Activated CD4-positive, alpha-beta memory T cell treated with anti-CD3 and anti-CD28 coated beads for 36 hours (primary cell): Measurements from ENCODE around the gene CD3E. TPM values are rescaled to one million over a fixed set of nuclear protein-coding genes. Genes with fewer than 3 reads are reported as not detected.

ENCODE experiments used
- CTCF ChIA-PET: fragments of 350-600 bp; sonication (Branson Sonifier 250); formaldehyde crosslinking; loops from one replicate; lab custom pipeline; 2021; ENCODE audit warnings: antibody characterized with exemption, inconsistent platforms; lab: Charles Lee
- POLR2A ChIA-PET: fragments of 350-600 bp; sonication (Branson Sonifier 250); formaldehyde crosslinking; loops from one replicate; lab custom pipeline; 2021; ENCODE audit warnings: antibody characterized with exemption; lab: Charles Lee
- DNase-seq: peaks from one replicate; pipeline ENCODE4 v3.0.0-alpha.2; 2020
- H3K27ac Mint-ChIP-seq: one replicate; pipeline ENCODE4 v1.8.0; 2021; ENCODE audit warnings: mixed read lengths
- H3K27me3 Mint-ChIP-seq: one replicate; pipeline ENCODE4 v1.8.0; 2021; ENCODE audit warnings: mixed read lengths
- H3K36me3 Mint-ChIP-seq: one replicate; pipeline ENCODE4 v1.8.0; 2021; ENCODE audit warnings: mixed read lengths
- H3K4me1 Mint-ChIP-seq: one replicate; pipeline ENCODE4 v1.8.0; 2021; ENCODE audit warnings: low read depth, mixed read lengths
- H3K4me3 Mint-ChIP-seq: one replicate; pipeline ENCODE4 v1.8.0; 2021; ENCODE audit warnings: mild to moderate bottlenecking, mixed read lengths
- H3K9me3 Mint-ChIP-seq: one replicate; pipeline ENCODE4 v1.8.0; 2021; ENCODE audit warnings: mixed read lengths
- intact Hi-C: fragments of 100-400 bp; cut with micrococcal nuclease; formaldehyde crosslinking; loops from one replicate; pipeline ENCODE4 v1.15.1; 2023
- total RNA-seq, 2 experiments: library from RNA; stranded (reverse); gene quantifications; one replicate each; pipeline ENCODE4 v1.2.3, GENCODE V29; 2021

CD3E gene
- total RNA-seq, 2 experiments from 2014 or later = 476 to 488 TPM

GRCh38 chr11:118322721-118323120, 18.2 kb downstream of the CD3E start:
- H3K27ac Mint-ChIP-seq = no peak overlapping the region
- no peak overlapping the region for H3K4me3 Mint-ChIP-seq
- CTCF ChIA-PET = interaction anchor here (1.1 to 1.5 kb wide), 2 partner anchors 31 to 151 kb away, joined by 3 to 5 read pairs; no protein-coding TSS in a partner anchor
- peaks cover 43% of the 10 kb centered on the region for H3K4me1 Mint-ChIP-seq
- intact Hi-C loops = no loop called here
- no peak for DNase-seq
- POLR2A ChIA-PET = interaction anchor here (1.6 kb wide), 1 partner anchor 17 kb away, joined by 6 read pairs; no protein-coding TSS in a partner anchor
- no peaks in the 10 kb centered on the region for H3K27me3 Mint-ChIP-seq
- H3K36me3 Mint-ChIP-seq = peaks cover 4% of the 10 kb centered on the region
- no peaks in the 10 kb centered on the region for H3K9me3 Mint-ChIP-seq

GRCh38 chr11:118325283-118325682, 20.8 kb downstream of the CD3E start:
- no peaks in the 10 kb centered on the region for H3K27me3 Mint-ChIP-seq
- H3K36me3 Mint-ChIP-seq = peaks cover 4% of the 10 kb centered on the region
- no peak overlapping the region for H3K4me3 Mint-ChIP-seq
- H3K27ac Mint-ChIP-seq = no peak overlapping the region
- DNase-seq = no peak
- POLR2A ChIA-PET = no interaction called here
- no peaks in the 10 kb centered on the region for H3K9me3 Mint-ChIP-seq
- CTCF ChIA-PET = no interaction called here
- H3K4me1 Mint-ChIP-seq = peaks cover 23% of the 10 kb centered on the region
- intact Hi-C loops = no loop called here

GRCh38 chr11:118328745-118329144, 24.2 kb downstream of the CD3E start:
- intact Hi-C loops = no loop called here
- Mint-ChIP-seq H3K27ac (no peak overlapping the region), H3K27me3 (no peaks in the 10 kb centered on the region), H3K9me3 (no peaks in the 10 kb centered on the region), H3K36me3 (no peaks in the 10 kb centered on the region), H3K4me1 (peaks cover 10% of the 10 kb centered on the region), H3K4me3 (no peak overlapping the region)
- ChIA-PET POLR2A (no interaction called here), CTCF (interaction anchor here (1.2 kb wide), 1 partner anchor 33 kb away, joined by 3 read pairs; no protein-coding TSS in a partner anchor)
- DNase-seq = no peak

GRCh38 chr11:118334745-118335144, 30.2 kb downstream of the CD3E start:
- Mint-ChIP-seq H3K36me3 (peaks cover 27% of the 10 kb centered on the region), H3K27ac (peak overlapping the region; percentile 78), H3K27me3 (no peaks in the 10 kb centered on the region), H3K4me1 (peaks cover 43% of the 10 kb centered on the region), H3K4me3 (peak overlapping the region; percentile 51), H3K9me3 (no peaks in the 10 kb centered on the region)
- DNase-seq = no peak
- POLR2A ChIA-PET = no interaction called here
- CTCF ChIA-PET = interaction anchor here (0.6 to 1.1 kb wide), 2 partner anchors 39 to 107 kb away, joined by 3 read pairs; no protein-coding TSS in a partner anchor
- intact Hi-C loops = no loop called here

GRCh38 chr11:118338637-118339061, 34.1 kb downstream of the CD3E start:
- H3K4me1 Mint-ChIP-seq = peaks cover 48% of the 10 kb centered on the region
- intact Hi-C loops = loop anchor here (1.0 to 2.0 kb wide), 2 partner anchors 32 to 100 kb away; no protein-coding TSS in a partner anchor
- no peaks in the 10 kb centered on the region for H3K9me3 Mint-ChIP-seq
- H3K27me3 Mint-ChIP-seq = no peaks in the 10 kb centered on the region
- H3K27ac Mint-ChIP-seq = peak overlapping the region; percentile 98
- CTCF ChIA-PET = interaction anchor here (0.6 to 5.0 kb wide), 7 partner anchors 14 to 140 kb away, joined by 3 to 29 read pairs (median 4); no protein-coding TSS in a partner anchor
- H3K4me3 Mint-ChIP-seq = peak overlapping the region; percentile 82
- H3K36me3 Mint-ChIP-seq = peaks cover 45% of the 10 kb centered on the region
- DNase-seq = peak; percentile 95
- POLR2A ChIA-PET = interaction anchor here (0.8 to 1.6 kb wide), 6 partner anchors 12 to 140 kb away, joined by 3 to 6 read pairs (median 3); no protein-coding TSS in a partner anchor

- peaks cover 50% of the 10 kb centered on the region for H3K4me1 Mint-ChIP-seq
- peak overlapping the region; percentile 98 for H3K27ac Mint-ChIP-seq
Observed at GRCh38 chr11:118339281-118339961, 34.9 kb downstream of the CD3E start.

GRCh38 chr11:118340449-118340848, 35.9 kb downstream of the CD3E start:
- Mint-ChIP-seq H3K4me1 (peaks cover 43% of the 10 kb centered on the region), H3K4me3 (peak overlapping the region; percentile 82), H3K36me3 (peaks cover 49% of the 10 kb centered on the region), H3K27me3 (no peaks in the 10 kb centered on the region), H3K27ac (peak overlapping the region; percentile 98), H3K9me3 (no peaks in the 10 kb centered on the region)
- ChIA-PET CTCF (interaction anchor here (1.5 to 5.0 kb wide), 3 partner anchors 36 to 49 kb away, joined by 4 to 29 read pairs (median 21); partner anchors contain the start of gene CD3E), POLR2A (interaction anchor here (1.0 kb wide), 2 partner anchors 8 to 88 kb away, joined by 3 to 4 read pairs; partner anchors contain the start of gene MPZL3)
- intact Hi-C loops = loop anchor here (2.0 to 5.0 kb wide), 4 partner anchors 57 to 193 kb away; no protein-coding TSS in a partner anchor
- no peak for DNase-seq

More at GRCh38 chr11:118339281-118339961, 34.9 kb downstream of the CD3E start:
- H3K9me3 Mint-ChIP-seq = no peaks in the 10 kb centered on the region
- H3K36me3 Mint-ChIP-seq = peaks cover 47% of the 10 kb centered on the region
- CTCF ChIA-PET = interaction anchor here (1.0 to 5.0 kb wide), 7 partner anchors 13 to 140 kb away, joined by 4 to 29 read pairs (median 4); no protein-coding TSS in a partner anchor
- peak overlapping the region; percentile 82 for H3K4me3 Mint-ChIP-seq
- H3K27me3 Mint-ChIP-seq = no peaks in the 10 kb centered on the region
- POLR2A ChIA-PET = interaction anchor here (0.8 to 1.6 kb wide), 6 partner anchors 9 to 123 kb away, joined by 3 to 6 read pairs (median 3); partner anchors contain the start of gene MPZL3
- DNase-seq = peak; percentile 49
- intact Hi-C loops = loop anchor here (2.0 kb wide), 1 partner anchor 99 kb away; no protein-coding TSS in a partner anchor

- CTCF ChIA-PET = interaction anchor here (1.5 to 5.0 kb wide), 3 partner anchors 31 to 46 kb away, joined by 3 to 29 read pairs (median 21); partner anchors contain the start of gene CD3E
- H3K4me3 Mint-ChIP-seq = peak overlapping the region; percentile 82
- H3K27me3 Mint-ChIP-seq = no peaks in the 10 kb centered on the region
- no peak for DNase-seq
- peak overlapping the region; percentile 98 for H3K27ac Mint-ChIP-seq
- peaks cover 46% of the 10 kb centered on the region for H3K4me1 Mint-ChIP-seq
- POLR2A ChIA-PET = interaction anchor here (0.6 to 1.3 kb wide), 4 partner anchors 16 to 159 kb away, joined by 4 to 6 read pairs (median 4); partner anchors contain the start of gene MPZL3
- no peaks in the 10 kb centered on the region for H3K9me3 Mint-ChIP-seq
- peaks cover 53% of the 10 kb centered on the region for H3K36me3 Mint-ChIP-seq
- intact Hi-C loops = loop anchor here (2.0 to 5.0 kb wide), 4 partner anchors 56 to 194 kb away; no protein-coding TSS in a partner anchor
Observed at GRCh38 chr11:118341261-118341660, 36.7 kb downstream of the CD3E start.

- Mint-ChIP-seq H3K36me3 (peaks cover 50% of the 10 kb centered on the region), H3K4me1 (peaks cover 48% of the 10 kb centered on the region), H3K27me3 (no peaks in the 10 kb centered on the region), H3K27ac (peak overlapping the region; percentile 98), H3K4me3 (peak overlapping the region; percentile 82), H3K9me3 (no peaks in the 10 kb centered on the region)
- POLR2A ChIA-PET = interaction anchor here (0.6 to 1.5 kb wide), 11 partner anchors 9 to 230 kb away, joined by 3 to 11 read pairs (median 4); partner anchors contain the start of genes ARCN1, JAML and MPZL3
- CTCF ChIA-PET = interaction anchor here (0.7 to 5.0 kb wide), 8 partner anchors 11 to 143 kb away, joined by 3 to 29 read pairs (median 4); partner anchors contain the start of gene CD3E
- peak; percentile 36 for DNase-seq
- intact Hi-C loops = loop anchor here (2.0 to 5.0 kb wide), 5 partner anchors 55 to 195 kb away; no protein-coding TSS in a partner anchor
Observed at GRCh38 chr11:118341815-118342489, 37.4 kb downstream of the CD3E start.

GRCh38 chr11:118342503-118343161, 38.1 kb downstream of the CD3E start, which contains the start of gene CD3D:
CD3D (minus strand) TSS chr11:118342705; CDS start chr11:118342607, 98 bp downstream.
- H3K27ac Mint-ChIP-seq = peak within 1 kb of the TSS; percentile 98
- peak within 1 kb of the TSS; percentile 82 for H3K4me3 Mint-ChIP-seq
- POLR2A ChIA-PET = interaction anchor here (0.7 to 1.5 kb wide), 9 partner anchors 8 to 230 kb away, joined by 3 to 11 read pairs (median 4); partner anchors contain the start of genes ARCN1, JAML and MPZL3
- peak; percentile 85 for DNase-seq
- H3K4me1 Mint-ChIP-seq = peaks cover 52% of the 10 kb centered on the region
- H3K9me3 Mint-ChIP-seq = no peaks in the 10 kb centered on the region
- H3K27me3 Mint-ChIP-seq = no peaks in the 10 kb centered on the region
- intact Hi-C loops = loop anchor here (2.0 to 5.0 kb wide), 4 partner anchors 55 to 195 kb away; no protein-coding TSS in a partner anchor
- peaks cover 51% of the 10 kb centered on the region for H3K36me3 Mint-ChIP-seq
- CTCF ChIA-PET = interaction anchor here (0.6 to 5.0 kb wide), 10 partner anchors 10 to 197 kb away, joined by 3 to 29 read pairs (median 3); partner anchors contain the start of gene CD3E
